ENCODE data around the gene IDH2.
"Not testable (repeated sequence)": the region's sequence is repeated elsewhere in the genome, so short reads cannot be mapped to it uniquely, and the experiment has no call there.

IDH2 gene

GRCh38 chr15:90119367-90119766 lies 17.1 kb upstream of the IDH2 start:
- DNase-seq (ENCODE audit: extremely low spot score, insufficient read length, low read depth) (no peak), FAIRE-seq (no peak)

GRCh38 chr15:90115783-90116182 lies 13.5 kb upstream of the IDH2 start:
- FAIRE-seq: no peak

GRCh38 chr15:90114451-90114901 lies 12.2 kb upstream of the IDH2 start:
- FAIRE-seq (no peak), DNase-seq (ENCODE audit: extremely low spot score, insufficient read length, low read depth) (no peak)

More at GRCh38 chr15:90115783-90116182, 13.5 kb upstream of the IDH2 start:
- DNase-seq (ENCODE audit: extremely low spot score, insufficient read length, low read depth): no peak

- DNase-seq (ENCODE audit: extremely low spot score, insufficient read length, low read depth) (no peak), FAIRE-seq (no peak)
Observed at GRCh38 chr15:90113166-90113565, 10.9 kb upstream of the IDH2 start.

- not testable (repeated sequence) for FAIRE-seq; DNase-seq (ENCODE audit: extremely low spot score, insufficient read length, low read depth)
Observed at GRCh38 chr15:90109163-90109751, 7.0 kb upstream of the IDH2 start.

GRCh38 chr15:90108038-90108437 lies 5.8 kb upstream of the IDH2 start:
- not testable (repeated sequence) for DNase-seq (ENCODE audit: extremely low spot score, insufficient read length, low read depth); FAIRE-seq

GRCh38 chr15:90106522-90107117 lies 4.4 kb upstream of the IDH2 start:
- DNase-seq (ENCODE audit: extremely low spot score, insufficient read length, low read depth): no peak
- no peak for FAIRE-seq

- DNase-seq (ENCODE audit: extremely low spot score, insufficient read length, low read depth) (no peak), FAIRE-seq (no peak)
Observed at GRCh38 chr15:90105521-90105920, 3.3 kb upstream of the IDH2 start.

- no peak for DNase-seq (ENCODE audit: extremely low spot score, insufficient read length, low read depth)
- FAIRE-seq: no peak
Observed at GRCh38 chr15:90104551-90104950, 2.3 kb upstream of the IDH2 start.

GRCh38 chr15:90103701-90104329 lies 1.5 kb upstream of the IDH2 start:
- no peak for DNase-seq (ENCODE audit: extremely low spot score, insufficient read length, low read depth)
- FAIRE-seq: no peak

GRCh38 chr15:90101130-90101968 lies 919 bp downstream of the IDH2 start:
- DNase-seq (ENCODE audit: extremely low spot score, insufficient read length, low read depth) (no peak), FAIRE-seq (no peak)

- FAIRE-seq: peak; percentile 56
- no peak for DNase-seq (ENCODE audit: extremely low spot score, insufficient read length, low read depth)
Observed at GRCh38 chr15:90099868-90100831, 2.1 kb downstream of the IDH2 start.

GRCh38 chr15:90099072-90099867 lies 3.0 kb downstream of the IDH2 start:
- FAIRE-seq (peak; percentile 75), DNase-seq (ENCODE audit: extremely low spot score, insufficient read length, low read depth) (no peak)

GRCh38 chr15:90097475-90097874 lies 4.8 kb downstream of the IDH2 start:
- DNase-seq (ENCODE audit: extremely low spot score, insufficient read length, low read depth): no peak
- FAIRE-seq: peak; percentile 94

GRCh38 chr15:90095521-90095959 lies 6.7 kb downstream of the IDH2 start:
- peak; percentile 73 for FAIRE-seq

GRCh38 chr15:90091156-90091931 lies 10.9 kb downstream of the IDH2 start:
- FAIRE-seq (no peak), DNase-seq (ENCODE audit: extremely low spot score, insufficient read length, low read depth) (no peak)

More at GRCh38 chr15:90095521-90095959, 6.7 kb downstream of the IDH2 start:
- DNase-seq (ENCODE audit: extremely low spot score, insufficient read length, low read depth): no peak

- DNase-seq (ENCODE audit: extremely low spot score, insufficient read length, low read depth): no peak
- FAIRE-seq: no peak
Observed at GRCh38 chr15:90090226-90090848, 11.9 kb downstream of the IDH2 start.
